A673 (cell line): ENCODE measurements around the gene KDM4B. TPM values are rescaled to one million over a fixed set of nuclear protein-coding genes. Genes with fewer than 3 reads are reported as not detected.
"Not testable (repeated sequence)": the region's sequence is repeated elsewhere in the genome, so short reads cannot be mapped to it uniquely, and the experiment has no call there.

ENCODE experiments used
- BruUV-seq: library from RNA; stranded (reverse); fragments of 400-500 nt; replicated peaks from 2 replicates; lab custom pipeline; 2021; lab: Mats Ljungman, UMichigan
- CTCF ChIA-PET: fragments of 300-600 bp; sonication (Branson Sonifier 250); formaldehyde crosslinking; loops from one replicate; lab custom pipeline; 2022; ENCODE audit warnings: antibody characterized with exemption; lab: Charles Lee
- POLR2A ChIA-PET: fragments of 300-600 bp; sonication (Branson Sonifier 250); formaldehyde crosslinking; loops from one replicate; lab custom pipeline; 2022; ENCODE audit warnings: antibody characterized with exemption; ENCODE audit not compliant: low non-redundant PET; lab: Charles Lee
- DNase-seq: peaks from one replicate; pipeline ENCODE4 v3.0.0-alpha.2; 2015; ENCODE audit warnings: low spot score
- H3K27ac ChIP-seq: fragments of 200-600 bp; sonication (generic); 2 replicates; pipeline ENCODE4 v1.5.1; 2016; ENCODE audit warnings: mixed run types, low read depth, mild to moderate bottlenecking, mixed read lengths, antibody characterized with exemption, low read length; ENCODE audit not compliant: poor library complexity, severe bottlenecking
- H3K27me3 ChIP-seq: fragments of 200-600 bp; sonication (generic); replicated peaks from 2 replicates; pipeline ENCODE4 v1.6.1; 2017; ENCODE audit warnings: mixed run types, low read depth, mild to moderate bottlenecking, mixed read lengths, antibody characterized with exemption, low read length; ENCODE audit not compliant: insufficient read depth, poor library complexity
- H3K36me3 ChIP-seq: fragments of 200-600 bp; sonication (generic); 2 replicates; pipeline ENCODE4 v1.6.1; 2016; ENCODE audit warnings: mixed run types, mild to moderate bottlenecking, mixed read lengths, antibody characterized with exemption, low read length; ENCODE audit not compliant: insufficient read depth, poor library complexity, severe bottlenecking
- H3K4me1 ChIP-seq: fragments of 200-600 bp; sonication (generic); 2 replicates; pipeline ENCODE4 v1.6.1; 2017; ENCODE audit warnings: mixed run types, mild to moderate bottlenecking, mixed read lengths, antibody characterized with exemption, low read length; ENCODE audit not compliant: insufficient read depth, poor library complexity, severe bottlenecking
- H3K4me3 ChIP-seq: fragments of 200-600 bp; sonication (generic); 2 replicates; pipeline ENCODE4 v1.5.1; 2016; ENCODE audit warnings: low read depth, mixed run types, mild to moderate bottlenecking, mixed read lengths, low read length; ENCODE audit not compliant: poor library complexity, severe bottlenecking
- H3K9me3 ChIP-seq: fragments of 200-600 bp; sonication (generic); 2 replicates; pipeline ENCODE4 v1.6.1; 2016; ENCODE audit warnings: mixed run types, low read depth, mild to moderate bottlenecking, mixed read lengths, antibody characterized with exemption, low read length; ENCODE audit not compliant: poor library complexity, severe bottlenecking
- CTCF ChIP-seq: fragments of 300-800, 200-600 bp; sonication (generic); conservative IDR thresholded peaks from 2 replicates; pipeline ENCODE4 v1.5.1; 2017; ENCODE audit warnings: low read depth, mild to moderate bottlenecking, antibody characterized with exemption, low read length, moderate library complexity, mixed read lengths
- EZH2 ChIP-seq: fragments of 200-600 bp; sonication (generic); IDR thresholded peaks from 2 replicates; pipeline ENCODE4 v1.6.1; 2017; ENCODE audit warnings: borderline replicate concordance, low read depth, mild to moderate bottlenecking, mixed read lengths, antibody characterized with exemption, low read length; ENCODE audit not compliant: poor library complexity, severe bottlenecking
- intact Hi-C: fragments of 100-400 bp; cut with micrococcal nuclease; formaldehyde crosslinking; loops from one replicate; pipeline ENCODE4 v1.10.0; 2022; ENCODE audit not compliant: unreplicated experiment
- total RNA-seq: library from RNA; stranded (reverse); gene quantifications from 2 replicates; pipeline ENCODE4 v1.2.3, GENCODE V29; 2021

Gene KDM4B
- total RNA-seq, 1 experiment from 2014 or later: 30.0 TPM

- Histone ChIP-seq H3K27me3 (no peaks in the 10 kb centered on the region), H3K27ac (no peak overlapping the region), H3K9me3 (no peaks in the 10 kb centered on the region), H3K4me1 (peaks cover 4% of the 10 kb centered on the region), H3K4me3 (no peak overlapping the region), H3K36me3 (no peaks in the 10 kb centered on the region)
- ChIA-PET CTCF (interaction anchor here (0.7 kb wide), 1 partner anchor 387 kb away, joined by 4 read pairs; no protein-coding TSS in a partner anchor), POLR2A (no interaction called here)
- TF ChIP-seq EZH2: no peak
- no peak for TF ChIP-seq CTCF
- intact Hi-C loops: no loop called here
- BruUV-seq: no TSS peak
- no peak for DNase-seq
These were observed 224.3 kb downstream of the KDM4B start for GRCh38 chr19:5193192-5193591.

GRCh38 chr19:5194641-5195040, 225.7 kb downstream of the KDM4B start:
- TF ChIP-seq EZH2: no peak
- no peak for TF ChIP-seq CTCF
- peaks cover under 1% of the 10 kb centered on the region for H3K4me1 ChIP-seq
- DNase-seq: no peak
- BruUV-seq: no TSS peak
- intact Hi-C loops: no loop called here
- no peaks in the 10 kb centered on the region for H3K36me3 ChIP-seq
- H3K27ac ChIP-seq: no peak overlapping the region
- POLR2A ChIA-PET: no interaction called here
- CTCF ChIA-PET: no interaction called here
- no peaks in the 10 kb centered on the region for H3K9me3 ChIP-seq
- no peak overlapping the region for H3K4me3 ChIP-seq
- no peaks in the 10 kb centered on the region for H3K27me3 ChIP-seq

GRCh38 chr19:5195587-5195986, 226.7 kb downstream of the KDM4B start:
- H3K27ac ChIP-seq, POLR2A ChIA-PET, H3K27me3 ChIP-seq, H3K4me3 ChIP-seq, CTCF ChIA-PET, BruUV-seq, DNase-seq, intact Hi-C loops, H3K9me3 ChIP-seq, H3K4me1 ChIP-seq, H3K36me3 ChIP-seq: not testable (repeated sequence)

GRCh38 chr19:5196832-5197231, 227.9 kb downstream of the KDM4B start:
- no peaks in the 10 kb centered on the region for H3K4me1 ChIP-seq
- H3K36me3 ChIP-seq: no peaks in the 10 kb centered on the region
- no peak overlapping the region for H3K27ac ChIP-seq
- H3K27me3 ChIP-seq: no peaks in the 10 kb centered on the region
- no peak for DNase-seq
- H3K4me3 ChIP-seq: no peak overlapping the region
- BruUV-seq: no TSS peak
- ChIA-PET CTCF (no interaction called here), POLR2A (no interaction called here)
- H3K9me3 ChIP-seq: peaks cover 4% of the 10 kb centered on the region
- intact Hi-C loops: no loop called here
- TF ChIP-seq CTCF: no peak
